Stimulated activated CD4-positive, alpha-beta T cell treated with anti-CD3 and anti-CD28 coated beads, TNF-alpha, amount 100 ng/mL, for 1 hour (primary cell): ENCODE results near the gene PTPN14.

Experiments used
- DNase-seq, 3 donors: peaks; one replicate each; pipeline ENCODE4 v3.0.0-alpha.2; 2020; ENCODE audit warnings: low read depth in 3 of 3, low spot score in 1 of 3

PTPN14 gene

GRCh38 chr1:214435867-214436266 is 115.5 kb downstream of the PTPN14 start:
- no peak for DNase-seq

GRCh38 chr1:214432245-214432644 is 119.2 kb downstream of the PTPN14 start:
- no peak for DNase-seq

GRCh38 chr1:214429951-214430770 is 121.2 kb downstream of the PTPN14 start:
- no peak for DNase-seq

GRCh38 chr1:214427871-214428277 is 123.5 kb downstream of the PTPN14 start:
- peak in 2 of 3 donors; percentile 1 to 22 for DNase-seq

- no peak for DNase-seq
Observed at GRCh38 chr1:214426426-214426812, 125.0 kb downstream of the PTPN14 start.

- no peak for DNase-seq
Observed at GRCh38 chr1:214425716-214426425, 125.5 kb downstream of the PTPN14 start.

- no peak for DNase-seq
Observed at GRCh38 chr1:214425101-214425500, 126.3 kb downstream of the PTPN14 start.

GRCh38 chr1:214423045-214423444 is 128.4 kb downstream of the PTPN14 start:
- DNase-seq = no peak

- no peak for DNase-seq
Observed at GRCh38 chr1:214422137-214422671, 129.2 kb downstream of the PTPN14 start.

GRCh38 chr1:214420833-214421232 is 130.6 kb downstream of the PTPN14 start:
- no peak for DNase-seq

- DNase-seq = no peak
Observed at GRCh38 chr1:214420341-214420740, 131.1 kb downstream of the PTPN14 start.

- no peak for DNase-seq
Observed at GRCh38 chr1:214419650-214420049, 131.8 kb downstream of the PTPN14 start.

- DNase-seq = no peak
Observed at GRCh38 chr1:214418391-214418790, 133.0 kb downstream of the PTPN14 start.

GRCh38 chr1:214417545-214418210 is 133.7 kb downstream of the PTPN14 start:
- no peak for DNase-seq

- DNase-seq = no peak
Observed at GRCh38 chr1:214416858-214417257, 134.5 kb downstream of the PTPN14 start.

- no peak for DNase-seq
Observed at GRCh38 chr1:214416417-214416816, 135.0 kb downstream of the PTPN14 start.

- no peak for DNase-seq
Observed at GRCh38 chr1:214415131-214415530, 136.3 kb downstream of the PTPN14 start.

GRCh38 chr1:214414691-214415090 is 136.7 kb downstream of the PTPN14 start:
- no peak for DNase-seq

GRCh38 chr1:214413315-214413714 is 138.1 kb downstream of the PTPN14 start:
- DNase-seq = no peak

- DNase-seq = no peak
Observed at GRCh38 chr1:214404571-214405213, 146.7 kb downstream of the PTPN14 start.

GRCh38 chr1:214404154-214404553 is 147.2 kb downstream of the PTPN14 start:
- no peak for DNase-seq
